Measurements from ENCODE around the gene LEAP2. TPM values are rescaled to one million over a fixed set of nuclear protein-coding genes. Genes with fewer than 3 reads are reported as not detected.

Gene LEAP2
- total and polyA plus RNA-seq, 2 of the 4 experiments (the other 2 are of a cell fraction), result under 0.01 to 0.36 TPM

DNA sequence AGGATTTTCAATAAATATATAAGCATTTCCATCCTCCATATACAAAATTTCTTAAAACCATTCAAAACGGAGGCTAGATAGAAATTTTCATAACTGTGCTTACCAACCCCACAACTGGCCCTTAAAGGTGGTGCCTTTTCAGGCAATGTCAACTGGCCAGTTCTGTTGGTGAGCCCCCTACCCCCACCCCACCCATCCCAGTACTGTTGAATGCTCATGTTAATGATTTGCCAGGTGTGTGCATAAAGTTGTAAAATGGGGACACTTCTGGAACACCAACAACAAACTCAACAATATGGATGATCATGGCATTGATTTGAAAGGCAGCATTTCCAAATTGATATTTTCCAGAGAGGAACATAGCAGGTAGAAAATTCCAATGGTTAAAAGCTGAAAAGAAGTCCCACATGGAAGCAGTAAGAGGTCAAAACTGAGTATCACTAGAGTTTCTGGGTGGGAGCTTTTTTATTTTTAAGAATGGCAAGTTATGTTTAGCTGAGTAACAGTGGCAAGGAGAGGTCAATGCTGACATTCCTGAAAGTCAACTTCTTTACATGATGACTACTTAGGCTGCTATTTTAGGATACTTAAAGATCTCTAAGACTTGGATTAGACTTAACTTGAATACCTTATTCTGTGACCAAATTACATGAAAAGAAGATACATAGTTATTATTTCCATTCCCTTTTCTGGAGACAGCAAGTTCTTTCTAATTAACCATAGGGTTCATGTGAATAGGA is 2.7 kb downstream of the LEAP2 start:
- Histone ChIP-seq H3K4me2 (ENCODE audit: low read depth, low read length) (no peak overlapping the region), H3K18ac (ENCODE audit: low read depth, low read length) (no peak overlapping the region), H2BK15ac (ENCODE audit: low read depth, low read length) (no peak overlapping the region), H3K23ac (ENCODE audit: low read depth, low read length) (no peak overlapping the region), H3K27ac (ENCODE audit: insufficient read depth, low read length) (no peak overlapping the region), H3K14ac (replicated peaks; ENCODE audit: low read depth, low read length) (no peak overlapping the region), H3K9me3 (ENCODE audit: control insufficient read depth, insufficient read depth, low read length) (no peaks in the 10 kb centered on the region), H4K8ac (ENCODE audit: low read depth in 2 of 2, low read length in 2 of 2) (no peak overlapping the region), H3K56ac (ENCODE audit: extremely low read depth, insufficient read depth, low read length) (no peak overlapping the region), H2AK5ac (ENCODE audit: low read depth, low read length) (no peak overlapping the region), H3K36me3 (ENCODE audit: control insufficient read depth, insufficient read depth, low read length) (peaks cover 28% of the 10 kb centered on the region), H4K5ac (ENCODE audit: low read depth, low read length) (no peak overlapping the region), H2BK5ac (ENCODE audit: low read depth, low read length, poor library complexity, severe bottlenecking) (no peak overlapping the region), H3K79me1 (ENCODE audit: low read depth in 1 of 2, low read length in 2 of 2) (peaks cover 4 to 54% of the 10 kb centered on the region in 2 experiments), H4K20me1 (ENCODE audit: insufficient read depth, low read length) (peaks cover 14% of the 10 kb centered on the region), H4K91ac (ENCODE audit: insufficient read depth, low read depth, low read length) (no peak overlapping the region), H3K9me1 (ENCODE audit: insufficient read depth, low read length) (peaks cover 20% of the 10 kb centered on the region; the same call in 1 of the 2 replicates), H2AK9ac (replicated peaks; ENCODE audit: low read depth, low read length, poor library complexity) (no peak overlapping the region), H3K9ac (ENCODE audit: low read depth, low read length) (no peak overlapping the region), H3K27me3 (ENCODE audit: control insufficient read depth, insufficient read depth, low read length) (no peaks in the 10 kb centered on the region), H3K4me3 (ENCODE audit: insufficient read depth, low read depth, low read length) (no peak overlapping the region), H2BK120ac (ENCODE audit: low read depth, low read length) (no peak overlapping the region), H2AFZ (replicated peaks; ENCODE audit: low read length, poor library complexity) (no peak overlapping the region), H3K4me1 (ENCODE audit: control insufficient read depth, insufficient read depth, low read length) (peaks cover 3% of the 10 kb centered on the region; the same call in 1 of the 2 replicates), H3K4ac (ENCODE audit: low read depth, low read length) (no peak overlapping the region), H2BK20ac (ENCODE audit: low read depth, low read length) (no peak overlapping the region)
- DNase-seq (peak; percentile 69), ATAC-seq (ENCODE audit: low read depth) (peak; percentile 48)
- 100% methylated on average over 1 of the region's 1 CpG; no CpG with 5 or more reads in 1 of the 2 experiments for WGBS, 2 experiments (ENCODE audit: extremely low coverage in 2 of 2, insufficient read length in 1 of 2)
- intact Hi-C loops (cut with micrococcal nuclease) (no loop called here), dilution Hi-C loops (cut with HindIII; ENCODE audit: low sequenced_read_pairs, unreplicated experiment) (no loop called here), in situ Hi-C loops (cut with MboI; ENCODE audit: low sequenced_read_pairs) (no loop called here)
- POLR2A ChIA-PET (ENCODE audit: unreplicated experiment), result no interaction called here
- CTCF ChIA-PET, result interaction anchor here (0.7 to 1.6 kb wide), 2 partner anchors 56 to 123 kb away, joined by 3 read pairs; no protein-coding TSS in a partner anchor
- TF ChIP-seq CTCF (conservative IDR thresholded peaks at IDR 0.05; ENCODE audit: low read depth, low read length) (no peak), ELK1 (IDR thresholded peaks at IDR 0.05; ENCODE audit: borderline replicate concordance, low read depth, low read length) (no peak), RAD21 (IDR thresholded peaks at IDR 0.05; ENCODE audit: low read length) (no peak), CHD1 (IDR thresholded peaks at IDR 0.05; ENCODE audit: low read depth, low read length) (no peak), NFE2L2 (IDR thresholded peaks at IDR 0.05; ENCODE audit: low read depth, low read length) (no peak), MAFK (IDR thresholded peaks at IDR 0.05; ENCODE audit: low read depth, low read length) (no peak), RCOR1 (IDR thresholded peaks at IDR 0.05; ENCODE audit: insufficient replicate concordance, low read length) (no peak), MAZ (IDR thresholded peaks at IDR 0.05; ENCODE audit: borderline replicate concordance, low read depth, low read length) (no peak), MXI1 (IDR thresholded peaks at IDR 0.05; ENCODE audit: borderline replicate concordance, low read depth, low read length) (no peak), CEBPB (IDR thresholded peaks at IDR 0.05; ENCODE audit: low read depth, low read length) (no peak), SMC3 (IDR thresholded peaks at IDR 0.05; ENCODE audit: low read depth, low read length) (no peak)
- TF ChIP-seq, protein P1, sequence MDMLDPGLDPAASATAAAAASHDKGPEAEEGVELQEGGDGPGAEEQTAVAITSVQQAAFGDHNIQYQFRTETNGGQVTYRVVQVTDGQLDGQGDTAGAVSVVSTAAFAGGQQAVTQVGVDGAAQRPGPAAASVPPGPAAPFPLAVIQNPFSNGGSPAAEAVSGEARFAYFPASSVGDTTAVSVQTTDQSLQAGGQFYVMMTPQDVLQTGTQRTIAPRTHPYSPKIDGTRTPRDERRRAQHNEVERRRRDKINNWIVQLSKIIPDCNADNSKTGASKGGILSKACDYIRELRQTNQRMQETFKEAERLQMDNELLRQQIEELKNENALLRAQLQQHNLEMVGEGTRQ (IDR thresholded peaks at IDR 0.05; ENCODE audit: low read depth, low read length), result no peak
- BruUV-seq (replicated peaks), result TSS peak; percentile 31
